Fibroblast of gingiva (primary cell): ENCODE results near the gene DNAJC22.
"Not testable (repeated sequence)": the region's sequence is repeated elsewhere in the genome, so short reads cannot be mapped to it uniquely, and the experiment has no call there.

Experiments used
- DNase-seq: peaks from one replicate; pipeline ENCODE4 v3.0.0-alpha.2; 2011; ENCODE audit warnings: low read depth

Gene DNAJC22

GRCh38 chr12:49346659-49347310, at the start of gene DNAJC22:
Gene DNAJC22, plus strand, starts transcription at chr12:49346888. Its CDS starts 1,985 bp downstream, at chr12:49348873.
- no peak for DNase-seq

GRCh38 chr12:49297695-49298060, 49.0 kb upstream of the DNAJC22 start:
- DNase-seq = no peak

GRCh38 chr12:49298160-49298559, 48.5 kb upstream of the DNAJC22 start:
- no peak for DNase-seq

GRCh38 chr12:49301760-49302159, 44.9 kb upstream of the DNAJC22 start:
- no peak for DNase-seq

- DNase-seq = peak; percentile 69
Observed at GRCh38 chr12:49304161-49304560, 42.5 kb upstream of the DNAJC22 start.

- no peak for DNase-seq
Observed at GRCh38 chr12:49305762-49306510, 40.8 kb upstream of the DNAJC22 start.

GRCh38 chr12:49309386-49309785, 37.3 kb upstream of the DNAJC22 start:
- no peak for DNase-seq

GRCh38 chr12:49310451-49311000, 36.2 kb upstream of the DNAJC22 start:
- DNase-seq = not testable (repeated sequence)

GRCh38 chr12:49314811-49315210, 31.9 kb upstream of the DNAJC22 start:
- DNase-seq = no peak

GRCh38 chr12:49317118-49317517, 29.6 kb upstream of the DNAJC22 start:
- DNase-seq = not testable (repeated sequence)

- DNase-seq = not testable (repeated sequence)
Observed at GRCh38 chr12:49320411-49321103, 26.1 kb upstream of the DNAJC22 start.

- DNase-seq = no peak
Observed at GRCh38 chr12:49322367-49322707, 24.4 kb upstream of the DNAJC22 start.

- DNase-seq = peak; percentile 97
Observed at GRCh38 chr12:49322708-49323523, 23.8 kb upstream of the DNAJC22 start, which contains the start of gene TROAP. Gene TROAP, plus strand, starts transcription at chr12:49323255. Its CDS starts 354 bp downstream, at chr12:49323609.

- no peak for DNase-seq
Observed at GRCh38 chr12:49323524-49324097, 23.1 kb upstream of the DNAJC22 start.

GRCh38 chr12:49325606-49326005, 21.1 kb upstream of the DNAJC22 start:
- no peak for DNase-seq

- no peak for DNase-seq
Observed at GRCh38 chr12:49327368-49327767, 19.3 kb upstream of the DNAJC22 start.

GRCh38 chr12:49327887-49328286, 18.8 kb upstream of the DNAJC22 start:
- no peak for DNase-seq

GRCh38 chr12:49328816-49329215, 17.9 kb upstream of the DNAJC22 start:
- DNase-seq = no peak

GRCh38 chr12:49330032-49330619, 16.6 kb upstream of the DNAJC22 start:
- no peak for DNase-seq

- DNase-seq = no peak
Observed at GRCh38 chr12:49330631-49331379, 15.9 kb upstream of the DNAJC22 start.
